Measurements from ENCODE around the gene ZNF486.

GRCh38 chr19:20247016-20247683 lies 80.1 kb downstream of the ZNF486 start:
- TF ChIP-seq, protein P1, sequence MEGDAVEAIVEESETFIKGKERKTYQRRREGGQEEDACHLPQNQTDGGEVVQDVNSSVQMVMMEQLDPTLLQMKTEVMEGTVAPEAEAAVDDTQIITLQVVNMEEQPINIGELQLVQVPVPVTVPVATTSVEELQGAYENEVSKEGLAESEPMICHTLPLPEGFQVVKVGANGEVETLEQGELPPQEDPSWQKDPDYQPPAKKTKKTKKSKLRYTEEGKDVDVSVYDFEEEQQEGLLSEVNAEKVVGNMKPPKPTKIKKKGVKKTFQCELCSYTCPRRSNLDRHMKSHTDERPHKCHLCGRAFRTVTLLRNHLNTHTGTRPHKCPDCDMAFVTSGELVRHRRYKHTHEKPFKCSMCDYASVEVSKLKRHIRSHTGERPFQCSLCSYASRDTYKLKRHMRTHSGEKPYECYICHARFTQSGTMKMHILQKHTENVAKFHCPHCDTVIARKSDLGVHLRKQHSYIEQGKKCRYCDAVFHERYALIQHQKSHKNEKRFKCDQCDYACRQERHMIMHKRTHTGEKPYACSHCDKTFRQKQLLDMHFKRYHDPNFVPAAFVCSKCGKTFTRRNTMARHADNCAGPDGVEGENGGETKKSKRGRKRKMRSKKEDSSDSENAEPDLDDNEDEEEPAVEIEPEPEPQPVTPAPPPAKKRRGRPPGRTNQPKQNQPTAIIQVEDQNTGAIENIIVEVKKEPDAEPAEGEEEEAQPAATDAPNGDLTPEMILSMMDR (IDR thresholded peaks at IDR 0.05) = peak in 4 of 7 experiments; percentile 32 to 35 (median 34)
- no peak for TF ChIP-seq EP300 (IDR thresholded peaks at IDR 0.05)
